Esophagus mucosa (tissue), 1 donor: Measurements from ENCODE around the gene BRINP2. TPM values are rescaled to one million over a fixed set of nuclear protein-coding genes. Genes with fewer than 3 reads are reported as not detected.

ENCODE experiments used
- ATAC-seq: fragments of 200-7000 bp; cut with Tn5 transposase; one replicate; pipeline ENCODE4 v1.9.1; 2020
- total RNA-seq: library from RNA; stranded (reverse); gene quantifications from one replicate; pipeline ENCODE4 v1.2.4, GENCODE V29; 2023
- donor health status: DM: yes; HTN: yes; CAD: no.

BRINP2 gene
- total RNA-seq, 1 donor from 2014 or later, result not detected

GRCh38 chr1:177273141-177273540, 102.4 kb downstream of the BRINP2 start:
- ATAC-seq, result no peak

- ATAC-seq, result no peak
These were observed 104.0 kb downstream of the BRINP2 start for GRCh38 chr1:177274687-177275211.

- no peak for ATAC-seq
These were observed 105.0 kb downstream of the BRINP2 start for GRCh38 chr1:177275736-177276135.

- no peak for ATAC-seq
These were observed 108.0 kb downstream of the BRINP2 start for GRCh38 chr1:177278626-177279390.

- ATAC-seq, result no peak
These were observed 111.1 kb downstream of the BRINP2 start for GRCh38 chr1:177281901-177282300.

- no peak for ATAC-seq
These were observed 112.2 kb downstream of the BRINP2 start for GRCh38 chr1:177282976-177283375.

- ATAC-seq, result no peak
These were observed 112.6 kb downstream of the BRINP2 start for GRCh38 chr1:177283380-177283779.

GRCh38 chr1:177286396-177286795, 115.6 kb downstream of the BRINP2 start:
- no peak for ATAC-seq

- no peak for ATAC-seq
These were observed 116.5 kb downstream of the BRINP2 start for GRCh38 chr1:177287270-177287669.

- no peak for ATAC-seq
These were observed 117.2 kb downstream of the BRINP2 start for GRCh38 chr1:177287994-177288393.

- no peak for ATAC-seq
These were observed 118.8 kb downstream of the BRINP2 start for GRCh38 chr1:177289532-177289931.

- no peak for ATAC-seq
These were observed 129.7 kb downstream of the BRINP2 start for GRCh38 chr1:177300431-177300830.

GRCh38 chr1:177301425-177302124, 130.8 kb downstream of the BRINP2 start:
- ATAC-seq, result no peak

GRCh38 chr1:177302357-177303044, 131.7 kb downstream of the BRINP2 start:
- no peak for ATAC-seq

- ATAC-seq, result peak; percentile 85
These were observed 134.6 kb downstream of the BRINP2 start for GRCh38 chr1:177305040-177306018.

- ATAC-seq, result no peak
These were observed 135.3 kb downstream of the BRINP2 start for GRCh38 chr1:177306019-177306415.

- no peak for ATAC-seq
These were observed 136.2 kb downstream of the BRINP2 start for GRCh38 chr1:177306981-177307380.

- ATAC-seq, result peak; percentile 70
These were observed 137.0 kb downstream of the BRINP2 start for GRCh38 chr1:177307771-177308170.

GRCh38 chr1:177309880-177310279, 139.1 kb downstream of the BRINP2 start:
- no peak for ATAC-seq

GRCh38 chr1:177310326-177310725, 139.6 kb downstream of the BRINP2 start:
- no peak for ATAC-seq

GRCh38 chr1:177311111-177311510, 140.4 kb downstream of the BRINP2 start:
- no peak for ATAC-seq

- ATAC-seq, result no peak
These were observed 140.8 kb downstream of the BRINP2 start for GRCh38 chr1:177311586-177311985.
